Mucosa of descending colon (tissue), 3 donors: ENCODE measurements around the gene FCHSD2. TPM values are rescaled to one million over a fixed set of nuclear protein-coding genes. Genes with fewer than 3 reads are reported as not detected.
"Not testable (repeated sequence)": the region's sequence is repeated elsewhere in the genome, so short reads cannot be mapped to it uniquely, and the experiment has no call there.

Experiments
- ATAC-seq: fragments of 200-7000 bp; cut with Tn5 transposase; one replicate; pipeline ENCODE4 v1.9.1; 2020; ENCODE audit warnings: mild to moderate bottlenecking, moderate library complexity
- DNase-seq, 3 donors: peaks; one replicate each; pipeline ENCODE4 v3.0.0-alpha.2; 2020
- H3K36me3 ChIP-seq: fragments of 200-600 bp; one replicate; pipeline ENCODE4 v1.8.0; 2021; ENCODE audit warnings: low read depth, mild to moderate bottlenecking
- H3K4me1 ChIP-seq: fragments of 200-600 bp; one replicate; pipeline ENCODE4 v1.8.0; 2021; ENCODE audit warnings: low read depth, mild to moderate bottlenecking
- H3K4me3 ChIP-seq: fragments of 200-600 bp; one replicate; pipeline ENCODE4 v1.8.0; 2021; ENCODE audit warnings: mild to moderate bottlenecking
- H3K9me3 ChIP-seq: fragments of 200-600 bp; one replicate; pipeline ENCODE4 v1.8.0; 2021; ENCODE audit warnings: mild to moderate bottlenecking
- intact Hi-C, 2 donors: fragments of 100-400 bp; cut with DNase I in 1 of 2; cut with micrococcal nuclease in 1 of 2; formaldehyde crosslinking; loops; one replicate each; pipeline versions ENCODE4 v1.11.0 to v1.11.1; 2022; cut with DNase I, micrococcal nuclease
- total RNA-seq, 3 donors: library from RNA; stranded (reverse); fragmentation: NEBNext Ultra II Directional in 2 of 3; extraction: Animal tissue kit (Norgen Biotek cat#: 25700) in 2 of 3; gene quantifications; one replicate each; pipeline versions ENCODE4 v1.2.1 to v1.2.4, GENCODE V29; 2021 to 2023
- TF ChIP-seq, protein P1 (sequence below): fragments of 200-600 bp; IDR thresholded peaks from one replicate; pipeline ENCODE4 v1.8.0; 2022; ENCODE audit warnings: antibody characterized with exemption, mild to moderate bottlenecking
- donor health status: DM: no; HTN: no; CAD: no; lungs with moderate emphysema.
- donor health status: DM: no; HTN: no; CAD: no.
- donor health status: DM: no; HTN: yes; CAD: no.

Gene FCHSD2
- total RNA-seq, 3 donors from 2014 or later, result 15.7 to 41.6 (median 21.6) TPM

DNA sequence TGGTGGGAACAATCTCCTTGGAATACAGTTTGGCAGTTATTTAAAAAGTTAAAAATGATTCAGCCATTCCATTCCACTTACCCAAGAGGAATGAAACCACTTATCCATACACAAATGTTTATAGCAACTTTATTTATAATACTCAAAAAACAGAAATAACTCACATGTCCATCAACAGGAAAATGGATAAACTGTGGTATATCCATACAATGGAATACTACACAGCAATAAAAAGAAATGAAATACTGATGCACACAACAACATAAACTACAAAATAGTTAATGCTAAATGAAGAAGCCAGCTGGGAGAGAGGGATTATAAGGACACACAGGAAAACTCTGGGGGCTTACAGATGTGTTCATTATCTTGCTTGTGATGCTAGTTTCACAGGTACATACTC, 64.7 kb downstream of the FCHSD2 start:
- Histone ChIP-seq H3K9me3 (no peaks in the 10 kb centered on the region), H3K36me3 (no peaks in the 10 kb centered on the region), H3K4me3 (no peak overlapping the region), H3K4me1 (peaks cover 16% of the 10 kb centered on the region)
- intact Hi-C loops, result no loop called here
- ATAC-seq (no peak), DNase-seq (no peak)
- TF ChIP-seq, protein P1, sequence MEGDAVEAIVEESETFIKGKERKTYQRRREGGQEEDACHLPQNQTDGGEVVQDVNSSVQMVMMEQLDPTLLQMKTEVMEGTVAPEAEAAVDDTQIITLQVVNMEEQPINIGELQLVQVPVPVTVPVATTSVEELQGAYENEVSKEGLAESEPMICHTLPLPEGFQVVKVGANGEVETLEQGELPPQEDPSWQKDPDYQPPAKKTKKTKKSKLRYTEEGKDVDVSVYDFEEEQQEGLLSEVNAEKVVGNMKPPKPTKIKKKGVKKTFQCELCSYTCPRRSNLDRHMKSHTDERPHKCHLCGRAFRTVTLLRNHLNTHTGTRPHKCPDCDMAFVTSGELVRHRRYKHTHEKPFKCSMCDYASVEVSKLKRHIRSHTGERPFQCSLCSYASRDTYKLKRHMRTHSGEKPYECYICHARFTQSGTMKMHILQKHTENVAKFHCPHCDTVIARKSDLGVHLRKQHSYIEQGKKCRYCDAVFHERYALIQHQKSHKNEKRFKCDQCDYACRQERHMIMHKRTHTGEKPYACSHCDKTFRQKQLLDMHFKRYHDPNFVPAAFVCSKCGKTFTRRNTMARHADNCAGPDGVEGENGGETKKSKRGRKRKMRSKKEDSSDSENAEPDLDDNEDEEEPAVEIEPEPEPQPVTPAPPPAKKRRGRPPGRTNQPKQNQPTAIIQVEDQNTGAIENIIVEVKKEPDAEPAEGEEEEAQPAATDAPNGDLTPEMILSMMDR, result no peak

DNA sequence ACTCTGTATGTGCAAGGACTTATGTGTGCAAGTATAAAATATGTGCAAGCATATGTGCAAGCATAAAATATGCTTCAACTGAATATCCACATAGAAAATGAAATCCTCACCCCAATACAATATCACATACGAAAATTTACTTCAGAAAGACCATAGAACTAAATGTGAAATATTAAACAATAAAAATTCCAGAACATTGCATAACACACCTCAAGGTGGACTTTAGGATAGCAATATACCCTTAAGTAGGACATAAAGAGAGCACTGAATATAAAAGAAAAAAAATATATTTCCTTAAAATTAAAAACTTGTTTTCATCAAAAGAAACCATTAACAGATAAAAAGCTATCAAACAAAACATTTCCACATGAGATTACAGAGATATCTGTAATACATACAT, 67.8 kb downstream of the FCHSD2 start:
- DNase-seq (no peak), ATAC-seq (no peak)
- intact Hi-C loops, result no loop called here
- Histone ChIP-seq H3K9me3 (no peaks in the 10 kb centered on the region), H3K4me3 (no peak overlapping the region), H3K4me1 (peaks cover 18% of the 10 kb centered on the region), H3K36me3 (no peaks in the 10 kb centered on the region)
- TF ChIP-seq, protein P1, result no peak

DNA sequence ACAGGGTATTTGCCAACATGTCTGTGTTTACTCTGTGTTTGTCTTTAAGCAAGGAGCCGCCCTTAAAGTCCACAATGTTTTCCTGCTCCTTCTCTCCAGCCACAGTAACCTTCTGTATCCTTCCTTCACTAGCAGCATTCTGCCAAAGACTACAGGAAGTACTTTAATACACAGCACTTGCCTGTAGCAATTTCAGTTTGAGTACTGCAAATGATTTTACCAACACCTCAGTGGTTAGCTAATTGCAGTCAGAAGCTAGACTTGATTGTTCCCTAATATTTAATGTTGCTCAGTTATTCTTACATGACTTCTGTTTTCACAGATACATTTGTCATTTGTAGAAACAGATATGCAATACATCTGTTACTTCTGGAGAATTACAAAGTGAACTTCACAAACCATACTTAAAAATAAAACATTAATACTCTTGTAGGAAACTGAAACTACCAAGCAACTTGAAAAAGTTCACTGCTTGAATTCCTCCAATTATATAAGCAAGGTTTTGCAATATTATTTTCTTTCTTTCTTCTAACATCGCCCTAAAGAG, 69.1 kb downstream of the FCHSD2 start:
- Histone ChIP-seq H3K4me1 (peaks cover 18% of the 10 kb centered on the region), H3K4me3 (no peak overlapping the region), H3K9me3 (no peaks in the 10 kb centered on the region), H3K36me3 (no peaks in the 10 kb centered on the region)
- ATAC-seq (peak; percentile 99), DNase-seq (peak in 1 of 3 donors; percentile 59)
- TF ChIP-seq, protein P1, result no peak
- intact Hi-C loops, result no loop called here

DNA sequence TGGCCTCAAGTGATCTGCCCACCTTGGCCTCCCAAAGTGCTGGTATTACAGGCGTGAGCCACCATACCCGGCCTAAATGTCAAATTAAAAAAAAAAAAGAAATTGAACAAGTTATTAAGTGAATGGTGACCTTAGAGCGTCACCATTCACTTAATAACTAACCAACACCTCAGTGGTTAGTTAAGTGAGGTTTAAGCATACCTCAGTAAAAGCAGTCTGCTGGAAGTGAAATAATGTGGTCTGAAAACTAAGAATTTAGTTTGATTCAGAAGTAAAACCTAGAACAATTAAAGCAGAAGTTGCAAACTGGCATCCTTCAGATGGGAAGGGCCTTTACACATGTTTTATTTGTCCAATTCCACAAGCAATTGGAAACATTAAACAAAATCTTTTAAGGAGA, 71.5 kb downstream of the FCHSD2 start:
- no peak for DNase-seq
- intact Hi-C loops, result no loop called here
- Histone ChIP-seq H3K4me1 (peaks cover 18% of the 10 kb centered on the region), H3K4me3 (no peak overlapping the region), H3K9me3 (no peaks in the 10 kb centered on the region), H3K36me3 (no peaks in the 10 kb centered on the region)
- TF ChIP-seq, protein P1, result no peak
- no peak for ATAC-seq

DNA sequence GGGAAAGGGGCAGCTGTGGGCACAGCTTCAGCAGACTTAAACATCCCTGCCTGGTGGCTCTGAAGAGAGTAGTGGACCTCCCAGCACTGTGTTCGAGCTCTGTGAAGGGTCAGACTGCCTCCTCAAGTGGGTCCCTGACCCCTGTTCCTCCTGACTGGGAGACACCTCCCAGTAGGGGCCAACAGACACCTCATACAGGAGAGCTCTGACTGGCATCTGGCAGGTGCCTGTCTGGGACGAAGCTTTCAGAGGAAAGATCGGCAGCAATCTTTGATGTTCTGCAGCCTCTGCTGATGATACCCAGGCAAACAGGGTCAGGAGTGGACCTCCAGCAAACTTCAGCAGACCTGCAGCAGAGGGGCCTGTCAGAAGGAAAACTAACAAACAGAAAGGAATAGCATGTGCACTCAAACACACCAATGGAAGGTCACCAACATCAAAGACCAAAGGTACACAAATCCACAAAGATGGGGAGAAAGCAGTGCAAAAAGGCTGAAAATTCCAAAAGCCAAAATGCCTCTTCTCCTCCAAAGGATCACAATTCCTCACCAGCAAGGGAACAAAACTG, 80.2 kb downstream of the FCHSD2 start:
- ATAC-seq, DNase-seq, H3K9me3 ChIP-seq, intact Hi-C loops, H3K36me3 ChIP-seq, H3K4me3 ChIP-seq, H3K4me1 ChIP-seq: not testable (repeated sequence)

DNA sequence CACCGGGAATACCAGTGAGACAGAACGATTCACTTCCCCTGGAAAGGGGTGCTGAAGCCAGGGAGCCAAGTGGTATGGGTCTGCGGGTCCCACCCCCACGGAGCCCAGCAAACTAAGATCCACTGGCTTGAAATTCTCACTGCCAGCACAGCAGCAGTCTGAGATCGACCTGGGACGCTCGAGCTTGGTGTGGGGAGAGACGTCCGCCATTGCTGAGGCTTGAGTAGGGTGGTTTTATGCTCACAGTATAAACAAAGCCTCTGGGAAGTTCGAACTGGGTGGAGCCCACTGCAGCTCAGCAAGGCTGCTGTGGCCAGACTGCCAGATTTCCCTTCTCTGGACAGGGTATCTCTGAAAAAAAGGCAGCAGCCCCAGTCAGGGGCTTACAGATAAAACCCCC, 80.7 kb downstream of the FCHSD2 start:
- H3K4me3 ChIP-seq, ATAC-seq, intact Hi-C loops, H3K4me1 ChIP-seq, H3K9me3 ChIP-seq, H3K36me3 ChIP-seq, DNase-seq: not testable (repeated sequence)

DNA sequence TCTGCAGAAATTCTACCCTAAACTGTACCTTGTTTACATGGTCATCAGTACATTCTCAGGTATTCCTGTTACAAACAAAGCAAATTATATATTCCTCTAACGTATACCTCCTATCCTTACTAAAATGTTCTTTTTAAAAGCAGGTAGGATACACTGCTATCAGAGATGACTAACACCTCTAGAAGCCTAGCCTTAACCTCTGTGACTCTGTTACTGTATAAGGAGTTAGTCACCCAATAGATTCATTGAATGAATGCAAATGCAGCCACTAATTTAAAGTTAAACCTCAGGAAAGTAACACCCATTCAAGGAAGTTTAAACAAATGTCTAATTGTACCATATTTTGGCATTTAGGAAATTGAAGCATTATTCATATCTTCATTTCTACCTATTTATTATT, 82.2 kb downstream of the FCHSD2 start:
- TF ChIP-seq, protein P1, result no peak
- DNase-seq (no peak), ATAC-seq (no peak)
- Histone ChIP-seq H3K9me3 (no peaks in the 10 kb centered on the region), H3K4me1 (peaks cover 3% of the 10 kb centered on the region), H3K4me3 (no peak overlapping the region), H3K36me3 (no peaks in the 10 kb centered on the region)
- intact Hi-C loops, result no loop called here
